Inflammatory macrophage (primary cell): ENCODE measurements around the gene COPB2.
"Not testable (repeated sequence)": the region's sequence is repeated elsewhere in the genome, so short reads cannot be mapped to it uniquely, and the experiment has no call there.

Experiments used
- DNase-seq, 2 donors: peaks; one replicate each; pipeline ENCODE4 v3.0.0-alpha.2; 2020 to 2022
- total RNA-seq, 18 experiments: gene quantifications; one replicate each; lab custom pipeline; 2026; ENCODE audit warnings: mixed read lengths in 6 of 18, inconsistent platforms in 2 of 18; lab: John Stamatoyannopoulos, UW

The COPB2 gene
- 197 to 328 (median 271) reads per million in 18 experiments for total RNA-seq

DNA sequence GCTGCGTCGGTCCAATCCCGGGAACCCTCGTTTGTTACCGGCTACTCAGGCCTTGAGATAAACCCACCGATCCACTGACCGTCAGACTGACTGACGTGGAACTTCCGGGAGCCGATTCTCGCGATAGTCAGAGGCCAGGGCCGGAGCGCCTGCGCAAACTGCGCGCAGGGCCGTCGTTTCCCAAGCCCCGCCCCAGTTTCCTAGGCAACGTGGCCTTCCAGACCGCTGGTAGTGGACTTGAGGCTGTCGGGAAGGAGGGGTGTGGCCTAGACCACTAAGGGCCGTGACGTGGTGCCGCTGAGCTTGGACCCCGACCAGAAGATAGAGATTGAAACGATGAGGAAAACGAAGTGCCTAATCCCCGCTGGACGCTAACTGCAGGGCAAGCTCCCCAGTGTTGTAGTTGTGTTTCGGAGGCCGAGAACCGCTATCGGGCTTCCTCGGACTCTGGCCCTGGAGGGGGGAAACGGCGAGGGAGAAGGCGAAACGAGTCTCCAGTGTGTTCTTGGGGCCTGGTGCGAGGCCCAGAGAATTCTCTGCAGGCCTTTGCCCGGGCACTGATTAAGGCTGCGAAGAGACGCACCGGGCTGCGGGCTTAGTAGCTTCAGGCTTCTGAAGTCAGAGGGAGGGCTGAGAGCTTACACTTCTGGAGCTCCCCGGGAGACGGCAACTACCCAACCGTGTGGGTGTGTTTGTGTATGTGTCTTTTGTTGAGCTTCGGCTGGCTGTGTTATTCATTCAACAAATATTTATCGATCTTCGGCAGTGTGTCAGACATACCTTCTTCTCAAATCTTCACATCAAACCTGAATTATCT, at the start of gene COPB2:
Gene COPB2 (minus strand): TSS at position 96 of the 817 bp plus-strand sequence. CDS start 97 bp downstream, outside the sequence.
- DNase-seq = peak; percentile 99

DNA sequence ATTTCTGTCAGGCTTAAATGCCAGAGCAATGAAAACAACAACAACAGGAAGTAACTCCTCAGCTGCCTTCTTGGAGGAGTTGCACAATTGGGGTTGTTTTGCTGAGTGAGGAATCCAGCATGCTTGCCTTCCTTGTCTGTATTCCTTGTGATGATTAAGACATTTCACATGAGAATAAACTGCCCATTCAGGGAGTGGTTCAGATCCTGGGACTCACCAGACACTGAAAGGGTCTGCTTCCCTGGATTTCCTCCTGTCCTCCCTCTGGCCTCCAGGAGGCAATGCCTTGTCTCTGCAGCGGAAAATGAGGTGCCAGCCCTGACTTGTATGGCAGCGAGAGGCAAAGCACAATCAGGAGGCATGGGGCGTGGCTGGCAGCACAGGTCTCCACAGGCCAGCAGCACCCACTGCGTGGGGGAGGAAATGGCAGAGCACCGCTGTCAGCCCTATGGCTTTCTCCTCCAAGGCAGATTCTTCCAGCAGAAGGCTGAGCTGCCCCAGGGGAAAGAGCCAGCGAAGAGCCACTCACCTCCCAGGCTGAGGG, 45.4 kb upstream of the COPB2 start:
- peak; percentile 82 to 83 for DNase-seq

DNA sequence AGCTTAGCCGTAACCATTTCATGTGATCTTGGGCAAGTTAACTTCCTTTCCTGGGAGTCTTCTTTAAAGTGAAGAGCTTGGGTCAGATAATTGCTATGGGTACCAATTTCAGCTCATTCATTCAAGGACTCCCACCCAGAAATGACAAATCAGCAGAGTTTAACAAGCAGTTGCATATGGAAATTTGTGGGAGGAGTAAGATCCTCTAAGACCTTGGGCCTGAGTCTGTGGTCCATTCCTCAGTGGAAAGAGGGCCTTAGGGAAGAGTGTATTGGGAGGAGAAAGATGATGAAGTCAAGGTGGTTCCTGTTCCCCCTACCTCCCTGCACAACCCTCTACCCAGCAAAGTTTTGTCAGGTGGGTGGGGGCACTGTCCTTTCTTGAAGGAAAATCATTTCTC, 44.8 kb upstream of the COPB2 start:
- no peak for DNase-seq

DNA sequence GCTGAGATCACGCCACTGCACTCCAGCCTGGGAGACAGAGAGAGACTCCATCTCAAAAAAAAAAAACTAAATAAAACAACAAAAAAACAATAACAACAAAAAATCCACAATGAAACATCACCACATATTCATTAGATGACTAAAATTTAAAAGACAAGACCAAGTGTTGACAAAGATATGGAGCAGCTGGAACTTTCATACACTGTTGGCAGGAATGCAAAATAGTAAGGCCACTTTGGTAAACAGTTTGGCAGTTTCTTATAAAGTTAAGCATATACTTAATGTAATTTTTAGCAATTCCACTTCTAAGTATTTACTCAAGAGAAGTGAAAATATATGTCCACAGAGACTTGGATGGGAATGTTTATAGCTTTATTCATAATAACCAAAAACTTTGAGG, 43.6 kb upstream of the COPB2 start:
- no peak for DNase-seq

DNA sequence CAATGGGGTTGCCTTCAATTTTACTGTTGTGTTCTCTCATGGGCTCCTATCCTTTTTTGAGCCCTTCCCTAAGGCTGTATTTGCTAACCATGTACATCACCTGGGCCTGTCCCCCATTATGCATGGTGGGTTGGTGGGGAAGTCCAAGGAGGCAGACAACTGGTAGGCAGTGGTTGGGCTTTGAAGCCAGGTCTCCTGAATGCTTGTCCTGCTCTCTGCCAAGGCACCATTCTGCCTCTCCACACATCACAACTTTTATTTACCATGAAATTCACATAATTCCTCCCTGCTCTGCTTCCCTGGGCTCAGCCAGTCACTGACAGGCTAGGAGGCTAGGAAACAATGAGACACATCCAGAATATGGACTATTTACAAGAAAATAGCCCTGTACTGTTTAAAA, 41.0 kb upstream of the COPB2 start:
- no peak for DNase-seq

DNA sequence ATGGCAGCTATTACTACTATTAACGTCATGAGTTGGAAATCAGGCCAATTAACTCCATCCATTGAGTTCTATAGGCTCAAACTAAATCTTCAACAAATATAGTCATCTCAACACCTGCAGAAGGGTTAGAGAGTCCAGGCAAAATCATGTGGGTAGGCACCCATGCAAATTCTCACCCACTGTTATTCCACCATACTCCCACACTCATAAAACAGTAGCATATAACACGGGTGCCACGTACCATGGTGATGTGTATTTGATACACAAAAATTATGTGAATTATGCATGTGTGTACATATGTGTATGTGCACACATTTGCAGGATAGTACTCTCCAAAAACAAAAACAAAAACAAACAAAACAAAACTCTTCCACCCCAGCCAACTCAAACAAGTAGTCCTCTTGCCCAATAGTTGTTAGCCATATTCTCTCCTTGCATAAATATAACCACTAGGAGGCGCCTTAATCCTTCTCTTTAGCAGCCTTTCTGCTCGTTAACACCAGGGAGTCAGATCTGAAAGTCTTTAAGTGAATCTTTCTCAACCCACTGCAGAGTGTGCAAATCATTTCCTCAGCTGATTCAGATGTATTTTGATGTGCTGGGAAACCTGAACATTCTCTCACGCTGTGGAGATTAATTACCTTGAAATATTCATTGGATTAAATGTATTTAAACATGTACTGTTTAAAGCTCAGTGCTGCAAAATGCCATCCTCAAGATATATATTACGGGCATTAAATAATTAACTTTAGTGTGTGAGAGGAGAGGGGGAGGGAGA, 38.0 kb upstream of the COPB2 start:
- peak; percentile 80 to 94 for DNase-seq

DNA sequence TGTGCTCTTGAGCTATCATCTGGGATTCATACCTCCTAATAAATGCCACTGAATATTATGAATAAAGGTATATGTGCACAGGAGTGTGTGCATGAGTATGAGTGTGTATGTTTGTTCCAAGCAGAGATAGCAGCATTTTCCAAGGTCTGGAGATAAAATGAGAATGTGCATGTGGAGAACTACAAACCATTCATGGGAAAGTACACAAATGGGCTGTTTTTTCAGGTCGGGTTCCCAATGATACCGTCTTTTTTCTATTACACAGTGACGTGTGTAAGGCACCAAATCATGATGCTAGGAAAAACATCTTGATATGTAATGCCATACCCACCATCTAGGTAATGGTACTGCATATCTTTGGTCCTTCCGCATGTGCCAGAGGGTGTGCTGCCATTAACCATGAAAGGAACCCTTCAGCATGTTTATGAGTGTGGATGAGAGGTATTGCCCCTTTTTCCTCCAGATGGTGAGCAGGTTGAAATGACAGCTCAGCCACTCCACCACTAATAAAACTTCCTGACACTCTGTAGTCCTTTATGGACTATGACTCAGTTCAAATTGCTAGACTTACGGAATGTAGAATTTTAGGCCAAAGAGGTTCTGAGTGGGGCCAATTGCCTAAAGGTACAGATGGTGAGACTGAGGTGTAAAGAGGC, 36.4 kb upstream of the COPB2 start:
- DNase-seq = no peak

DNA sequence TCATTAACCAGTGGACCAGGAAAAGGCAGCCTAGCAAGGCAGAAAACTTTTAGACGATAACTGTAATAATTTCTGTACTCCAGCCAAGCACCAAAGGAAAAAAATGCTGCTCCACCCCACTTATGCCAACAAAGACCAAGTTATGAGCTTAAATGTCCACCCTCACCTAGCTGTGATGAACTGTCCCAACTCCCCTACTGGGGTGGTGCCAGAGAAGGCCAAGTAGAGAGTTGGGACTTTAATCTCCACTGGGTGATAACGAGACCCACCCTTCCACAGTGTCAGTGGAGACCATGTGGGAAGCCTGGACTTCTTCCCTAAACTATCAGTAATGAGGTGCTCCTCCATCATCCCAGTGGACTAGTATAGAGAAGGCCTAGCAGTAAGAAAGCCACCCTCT, 33.8 kb upstream of the COPB2 start:
- no peak for DNase-seq

DNA sequence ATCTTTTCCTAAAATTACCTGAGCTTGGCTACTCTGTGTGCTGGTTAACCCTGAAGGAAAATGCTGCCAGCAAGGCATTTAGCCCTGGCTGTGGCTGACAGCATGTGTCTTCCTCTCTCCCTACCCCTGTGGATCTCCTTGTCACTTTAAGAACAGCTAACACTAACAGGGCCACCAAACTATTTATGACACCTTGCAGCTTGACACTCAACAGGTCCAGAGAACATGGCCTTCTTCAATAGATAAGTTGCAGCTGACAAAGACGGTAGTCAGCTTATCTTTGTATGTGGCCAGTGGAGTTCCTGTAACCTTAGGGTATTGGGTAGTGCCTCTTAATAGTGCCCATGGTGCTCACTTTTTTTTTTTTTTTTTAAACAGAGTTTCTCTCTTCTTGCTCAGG, 32.0 kb upstream of the COPB2 start:
- DNase-seq = no peak

DNA sequence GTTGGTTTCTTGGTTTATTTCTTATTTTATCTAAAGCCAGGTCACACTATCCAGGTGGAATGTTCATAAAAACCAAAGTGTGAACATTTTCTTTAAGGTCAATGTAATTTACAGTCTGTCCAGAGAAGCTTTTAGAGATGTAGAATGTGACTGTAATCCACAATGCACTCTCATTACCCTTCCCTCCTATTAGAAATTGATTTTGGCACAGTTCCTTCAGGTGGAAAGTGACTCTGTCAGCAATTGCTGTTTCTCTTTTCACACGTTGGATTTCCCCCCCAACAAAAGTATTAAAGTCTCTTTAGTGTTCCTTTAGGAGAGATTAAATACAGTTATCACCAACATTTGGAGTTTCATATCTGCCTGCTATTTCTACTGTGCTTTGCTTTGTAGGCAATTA, 31.6 kb upstream of the COPB2 start:
- no peak for DNase-seq

DNA sequence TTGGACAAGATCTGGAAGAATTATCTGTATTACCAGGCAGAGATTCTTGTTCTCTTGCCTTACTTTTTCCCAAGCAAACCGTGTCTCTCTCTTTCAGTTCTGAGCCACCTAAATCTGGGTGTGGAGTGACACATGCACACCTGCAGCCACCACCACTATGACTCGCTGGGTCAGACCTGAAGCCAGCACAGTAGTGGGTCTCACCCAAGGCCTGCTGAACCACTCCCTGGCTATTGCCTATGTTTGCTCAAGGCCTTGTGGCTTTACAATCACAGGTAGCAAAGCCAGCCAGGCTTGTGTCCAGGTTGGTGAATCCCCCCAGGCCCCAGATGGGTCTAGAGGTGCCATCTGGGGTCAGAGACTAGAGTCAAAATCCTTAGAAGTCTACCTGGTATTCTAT, 28.7 kb upstream of the COPB2 start:
- DNase-seq = no peak

DNA sequence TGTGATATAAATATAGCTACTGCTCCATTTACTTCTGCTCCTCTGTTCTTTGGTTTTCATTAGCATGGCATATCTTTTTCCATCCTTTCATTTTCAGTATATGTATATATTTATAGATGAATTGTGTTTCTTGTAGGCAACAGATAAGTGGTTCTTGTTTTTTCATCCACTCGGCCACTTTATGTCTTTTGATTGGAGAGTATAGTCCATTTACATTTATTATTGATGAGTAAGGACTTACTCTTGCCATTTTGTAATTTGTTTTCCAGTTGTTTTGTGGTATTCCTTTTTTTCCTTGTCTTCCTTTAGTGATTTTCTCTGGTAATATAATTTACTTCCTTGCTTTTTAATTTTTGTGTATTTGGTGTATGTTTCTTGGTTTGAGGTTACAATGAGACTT, 26.8 kb upstream of the COPB2 start:
- DNase-seq = no peak

DNA sequence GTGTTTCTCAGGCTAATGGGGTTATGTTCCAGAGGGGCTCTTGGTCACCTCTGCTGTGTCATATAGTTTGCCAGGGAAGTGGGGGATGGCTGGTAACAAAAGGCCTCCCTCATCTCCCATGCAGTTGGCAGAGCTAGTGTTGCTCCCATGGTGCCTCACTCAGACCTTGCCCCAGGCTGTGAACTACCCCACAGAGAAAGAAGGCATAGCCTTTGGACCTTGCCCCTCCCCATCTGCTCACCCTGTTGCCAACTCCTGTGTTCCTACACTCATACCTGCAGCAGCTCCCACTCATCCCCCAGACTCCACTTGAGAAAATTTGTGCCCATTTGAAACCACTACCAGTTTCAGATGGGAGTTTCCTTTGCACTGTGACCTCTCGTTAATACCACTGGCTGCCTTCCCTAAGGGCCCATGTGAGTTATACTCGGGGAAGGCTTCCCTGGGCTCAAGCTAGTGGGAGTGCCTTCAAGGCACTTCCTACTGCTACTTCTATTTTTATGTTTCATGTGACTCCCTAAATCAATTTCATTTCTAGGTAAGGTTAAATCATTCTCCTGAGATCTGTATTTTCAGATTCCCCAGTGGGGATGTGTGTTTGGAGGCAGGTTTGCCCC, 25.3 kb upstream of the COPB2 start:
- no peak for DNase-seq

DNA sequence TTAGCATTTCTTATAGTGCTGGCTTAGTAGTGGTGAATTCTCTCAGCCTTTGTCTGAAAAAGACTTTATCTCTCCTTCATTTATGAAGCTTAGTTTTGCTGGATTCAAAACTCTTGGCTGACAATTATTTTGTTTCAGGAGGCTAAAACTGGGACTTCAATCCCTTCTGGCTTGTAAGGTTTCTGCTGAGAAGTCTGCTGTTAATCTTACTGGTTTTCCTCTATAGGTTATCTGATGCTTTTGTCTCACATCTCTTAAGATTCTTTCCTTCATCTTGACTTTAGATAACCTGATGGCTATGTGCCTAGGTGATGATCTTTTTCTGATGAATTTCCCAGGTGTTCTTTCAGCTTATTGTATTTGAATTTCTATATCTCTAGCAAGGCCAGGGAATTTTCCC, 23.4 kb upstream of the COPB2 start:
- DNase-seq = not testable (repeated sequence)

DNA sequence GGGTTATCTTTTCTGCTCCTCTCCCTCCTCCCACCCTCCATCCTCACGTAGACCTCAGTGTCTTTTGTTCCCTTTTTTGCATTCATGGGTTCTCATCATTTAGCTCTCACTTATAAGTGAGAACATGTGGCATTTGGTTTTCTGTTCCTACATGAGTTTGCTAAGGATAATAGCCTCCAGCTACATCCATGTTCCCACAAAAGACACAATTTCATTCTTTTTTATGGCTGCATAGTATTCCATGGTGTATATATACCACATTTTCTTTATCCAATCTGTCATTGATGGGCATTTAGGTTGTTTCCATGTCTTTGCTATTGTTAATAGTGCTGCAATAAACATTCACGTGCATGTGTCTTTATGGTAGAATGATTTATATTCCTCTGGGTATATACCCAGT, 11.7 kb upstream of the COPB2 start:
- DNase-seq = not testable (repeated sequence)

DNA sequence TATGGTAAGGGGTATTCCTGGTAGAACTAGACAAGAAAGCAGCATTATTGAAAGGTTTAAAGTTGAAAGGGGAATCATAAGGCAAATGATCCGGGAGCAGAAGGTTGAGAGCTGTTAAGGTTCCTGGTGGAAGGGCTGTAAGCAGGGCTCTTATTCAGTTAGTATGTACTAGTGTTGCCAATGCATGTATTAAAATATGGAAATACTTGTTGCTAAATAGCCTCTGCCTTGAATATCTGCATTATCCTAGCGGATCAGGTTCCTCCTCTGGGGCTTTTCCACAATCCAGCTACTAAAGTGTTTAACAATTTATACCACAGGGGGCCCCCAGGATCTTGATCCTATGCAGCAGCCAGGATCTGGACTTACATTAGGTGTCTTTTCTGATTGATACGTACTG, 7.3 kb upstream of the COPB2 start:
- DNase-seq = no peak

DNA sequence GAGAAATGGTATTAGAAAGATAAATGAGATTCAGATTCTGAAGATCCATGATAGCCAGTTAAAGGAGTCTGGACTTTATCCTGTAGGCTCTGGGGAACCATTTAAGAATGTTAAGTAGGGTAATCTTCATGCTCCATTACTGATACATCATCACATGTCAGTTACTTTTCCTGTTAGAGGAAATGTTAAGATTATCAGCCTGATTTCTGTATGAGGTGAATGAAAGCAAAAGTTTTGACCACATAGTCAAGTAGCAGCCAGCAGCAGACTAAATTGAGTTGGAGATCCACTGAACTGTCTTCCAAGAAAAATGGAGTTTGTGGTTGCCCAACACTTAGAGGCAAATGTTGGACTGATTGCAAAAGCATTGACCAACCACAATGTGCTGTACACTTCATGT, 4.7 kb upstream of the COPB2 start:
- DNase-seq = no peak

DNA sequence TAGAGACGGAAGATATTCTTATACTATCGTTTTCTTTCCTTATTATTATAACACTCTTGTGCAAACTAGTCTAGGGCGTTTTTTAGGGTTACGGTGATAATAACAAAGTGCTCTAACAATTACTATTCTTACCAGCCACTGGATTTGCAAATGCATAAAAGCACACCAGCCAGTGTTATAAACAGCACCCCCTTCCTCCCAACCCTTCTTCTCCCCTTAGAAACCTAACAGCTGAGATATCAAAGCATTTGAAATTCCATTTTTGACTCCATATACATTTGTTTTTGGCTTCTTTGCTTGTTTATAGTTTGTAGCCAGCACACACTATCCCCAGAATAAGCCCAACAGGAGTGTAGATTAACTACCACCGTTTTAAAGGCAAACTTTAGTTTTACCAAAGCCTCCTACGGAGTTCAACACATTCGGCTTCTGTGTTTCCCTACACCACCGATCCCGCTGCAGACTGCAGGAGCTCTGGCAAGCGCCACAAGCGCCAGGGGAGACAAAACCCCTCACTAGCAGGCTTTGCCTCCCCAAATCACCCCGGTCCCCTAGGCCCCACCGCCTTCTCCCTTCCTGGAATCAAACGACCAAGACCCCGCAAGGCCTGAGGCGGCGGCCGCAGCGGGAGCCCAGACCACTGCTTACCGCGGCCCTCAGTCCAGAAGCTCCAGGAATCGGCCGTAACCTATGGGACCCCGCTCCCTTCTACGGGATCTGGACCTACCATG, 461 bp downstream of the COPB2 start:
- DNase-seq = peak in 1 of 2 donors; percentile 16

DNA sequence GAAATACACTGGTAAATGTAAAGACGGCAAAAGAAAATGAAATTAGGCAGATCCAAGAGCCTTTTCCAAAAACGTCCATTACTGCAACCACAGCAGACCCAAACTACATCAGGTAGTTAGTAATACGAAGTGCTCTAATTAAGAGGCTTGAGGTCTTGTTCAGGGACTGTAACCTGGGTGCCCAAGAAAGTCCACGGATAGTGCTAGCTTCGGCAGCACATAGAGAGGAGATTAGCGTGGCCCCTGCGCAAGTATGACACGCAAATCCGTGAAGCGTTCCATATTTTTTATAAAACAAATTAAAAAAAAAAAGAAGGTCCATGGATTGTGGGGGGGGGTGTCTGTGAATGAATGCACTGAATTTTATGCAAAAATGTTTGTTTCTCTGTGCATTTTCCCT, 1.4 kb downstream of the COPB2 start:
- no peak for DNase-seq

DNA sequence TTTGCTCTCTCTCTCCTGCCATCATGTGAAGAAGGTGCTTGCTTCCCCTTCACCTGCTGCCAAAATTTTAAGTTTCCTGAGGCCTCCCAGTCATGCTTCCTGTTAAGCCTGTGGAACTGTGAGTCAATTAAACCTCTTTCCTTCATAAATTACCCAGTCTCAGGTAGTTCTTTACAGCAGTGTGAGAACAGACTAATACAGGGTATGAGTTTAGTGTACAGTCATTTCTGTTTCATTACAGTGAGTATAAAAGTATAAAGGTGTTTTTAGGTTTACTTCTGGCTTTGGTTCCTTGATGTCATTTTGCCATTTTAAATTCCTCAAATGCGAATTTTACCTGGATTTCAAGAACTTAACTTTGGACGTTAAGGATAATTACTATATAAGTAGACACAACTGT, 7.2 kb downstream of the COPB2 start:
- DNase-seq = not testable (repeated sequence)

DNA sequence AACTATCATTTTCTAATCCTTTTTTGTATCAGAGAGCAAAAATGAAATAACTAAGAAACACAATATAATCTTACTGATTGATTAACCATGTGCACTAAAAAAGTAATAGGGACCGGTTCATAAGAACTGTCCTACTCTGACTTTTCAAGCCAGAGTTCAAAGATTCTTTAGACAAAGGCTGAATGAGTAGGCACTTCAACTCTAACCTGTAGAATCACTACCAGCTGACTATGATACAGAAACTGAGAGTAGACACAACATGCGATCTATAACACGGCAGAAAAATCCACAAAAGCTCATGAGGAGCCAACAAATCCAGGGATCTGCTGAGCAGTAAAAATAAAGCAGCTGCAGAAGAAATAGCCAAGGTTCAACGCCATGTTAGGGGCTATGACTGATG, 8.9 kb downstream of the COPB2 start:
- no peak for DNase-seq
